Mucosa of descending colon (tissue), 3 donors: ENCODE results near the gene SLAMF6. TPM values are rescaled to one million over a fixed set of nuclear protein-coding genes. Genes with fewer than 3 reads are reported as not detected.
A peak's percentile ranks its signal among the peaks of the same experiment; 100 is the strongest.

ENCODE experiments used
- ATAC-seq: fragments of 200-7000 bp; cut with Tn5 transposase; one replicate; pipeline ENCODE4 v1.9.1; 2020; ENCODE audit warnings: mild to moderate bottlenecking, moderate library complexity
- DNase-seq, 3 donors: peaks; one replicate each; pipeline ENCODE4 v3.0.0-alpha.2; 2020
- H3K36me3 ChIP-seq: fragments of 200-600 bp; one replicate; pipeline ENCODE4 v1.8.0; 2021; ENCODE audit warnings: low read depth, mild to moderate bottlenecking
- H3K4me1 ChIP-seq: fragments of 200-600 bp; one replicate; pipeline ENCODE4 v1.8.0; 2021; ENCODE audit warnings: low read depth, mild to moderate bottlenecking
- H3K4me3 ChIP-seq: fragments of 200-600 bp; one replicate; pipeline ENCODE4 v1.8.0; 2021; ENCODE audit warnings: mild to moderate bottlenecking
- H3K9me3 ChIP-seq: fragments of 200-600 bp; one replicate; pipeline ENCODE4 v1.8.0; 2021; ENCODE audit warnings: mild to moderate bottlenecking
- CTCF ChIP-seq: fragments of 200-600 bp; IDR thresholded peaks from one replicate; pipeline ENCODE4 v1.8.0; 2022; ENCODE audit warnings: antibody characterized with exemption, mild to moderate bottlenecking
- intact Hi-C, 2 donors: fragments of 100-400 bp; cut with DNase I in 1 of 2; cut with micrococcal nuclease in 1 of 2; formaldehyde crosslinking; loops; one replicate each; pipeline versions ENCODE4 v1.11.0 to v1.11.1; 2022; cut with DNase I, micrococcal nuclease
- total RNA-seq, 3 donors: library from RNA; stranded (reverse); fragmentation: NEBNext Ultra II Directional in 2 of 3; extraction: Animal tissue kit (Norgen Biotek cat#: 25700) in 2 of 3; gene quantifications; one replicate each; pipeline versions ENCODE4 v1.2.1 to v1.2.4, GENCODE V29; 2021 to 2023
- donor health status: DM: no; HTN: no; CAD: no; lungs with moderate emphysema.
- donor health status: DM: no; HTN: no; CAD: no.
- donor health status: DM: no; HTN: yes; CAD: no.

SLAMF6 gene
- total RNA-seq, 3 donors from 2014 or later, result 1.2 to 2.6 (median 2.4) TPM

DNA sequence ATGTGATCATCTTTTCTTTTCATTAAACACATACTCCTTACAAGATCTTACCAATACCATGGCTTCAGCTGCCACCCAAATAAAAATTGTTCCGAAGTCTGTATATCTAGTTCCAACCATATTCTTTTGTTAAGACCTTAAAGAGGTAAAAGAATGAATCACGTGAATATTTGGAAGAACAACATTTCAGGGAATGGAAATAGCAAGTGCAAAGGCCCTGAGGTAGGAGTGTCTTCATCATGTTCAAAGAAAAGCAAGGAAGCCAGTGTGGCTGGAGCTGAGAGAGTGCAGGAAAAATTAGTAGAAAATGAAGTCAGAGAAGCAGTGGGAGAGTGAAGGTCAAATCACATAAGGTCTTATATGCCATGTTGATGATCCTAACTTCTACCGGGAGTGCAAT lies 50.9 kb downstream of the SLAMF6 start:
- no peak for TF ChIP-seq CTCF
- Histone ChIP-seq H3K9me3 (no peaks in the 10 kb centered on the region), H3K4me3 (no peak overlapping the region), H3K4me1 (no peaks in the 10 kb centered on the region), H3K36me3 (no peaks in the 10 kb centered on the region)
- intact Hi-C loops, result no loop called here
- ATAC-seq (no peak), DNase-seq (no peak)

DNA sequence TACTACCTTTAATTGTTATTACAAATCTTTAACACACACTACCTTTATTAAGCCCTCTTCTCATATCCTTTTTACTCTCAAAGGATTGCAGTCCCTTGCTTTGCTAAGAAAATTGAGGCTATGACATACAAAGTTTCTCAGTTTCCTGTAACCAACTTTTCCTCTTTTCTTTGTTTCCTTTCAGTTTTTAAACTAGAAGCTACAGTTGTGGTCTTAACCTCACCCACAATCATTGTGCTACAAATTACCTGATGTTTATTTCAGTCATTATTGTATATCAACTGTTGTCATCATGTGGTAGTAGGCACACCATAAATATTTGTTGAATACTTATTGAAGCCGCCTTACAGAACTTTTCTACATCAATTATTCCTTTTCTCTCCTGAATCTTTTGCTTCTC lies 51.8 kb downstream of the SLAMF6 start:
- no peak overlapping the region for H3K4me3 ChIP-seq
- no peaks in the 10 kb centered on the region for H3K9me3 ChIP-seq
- DNase-seq, result no peak
- no peaks in the 10 kb centered on the region for H3K4me1 ChIP-seq
- no peak for TF ChIP-seq CTCF
- ATAC-seq, result no peak
- intact Hi-C loops, result no loop called here
- no peaks in the 10 kb centered on the region for H3K36me3 ChIP-seq

- no peak for TF ChIP-seq CTCF
- H3K36me3 ChIP-seq, result no peaks in the 10 kb centered on the region
- DNase-seq, result no peak
- H3K9me3 ChIP-seq, result no peaks in the 10 kb centered on the region
- H3K4me1 ChIP-seq, result no peaks in the 10 kb centered on the region
- intact Hi-C loops, result no loop called here
- no peak for ATAC-seq
- H3K4me3 ChIP-seq, result no peak overlapping the region
These were observed 55.5 kb downstream of the SLAMF6 start for GRCh38 chr1:160467576-160467975.

- ATAC-seq (no peak), DNase-seq (no peak)
- H3K36me3 ChIP-seq, result no peaks in the 10 kb centered on the region
- intact Hi-C loops, result no loop called here
- H3K9me3 ChIP-seq, result no peaks in the 10 kb centered on the region
- TF ChIP-seq CTCF, result no peak
- no peak overlapping the region for H3K4me3 ChIP-seq
- H3K4me1 ChIP-seq, result no peaks in the 10 kb centered on the region
These were observed 56.1 kb downstream of the SLAMF6 start for GRCh38 chr1:160466961-160467360.

GRCh38 chr1:160465123-160465522 lies 57.9 kb downstream of the SLAMF6 start:
- DNase-seq, result no peak
- no peaks in the 10 kb centered on the region for H3K4me1 ChIP-seq
- no peak for ATAC-seq
- no peak for TF ChIP-seq CTCF
- intact Hi-C loops, result no loop called here
- H3K9me3 ChIP-seq, result no peaks in the 10 kb centered on the region
- H3K36me3 ChIP-seq, result no peaks in the 10 kb centered on the region
- no peak overlapping the region for H3K4me3 ChIP-seq

DNA sequence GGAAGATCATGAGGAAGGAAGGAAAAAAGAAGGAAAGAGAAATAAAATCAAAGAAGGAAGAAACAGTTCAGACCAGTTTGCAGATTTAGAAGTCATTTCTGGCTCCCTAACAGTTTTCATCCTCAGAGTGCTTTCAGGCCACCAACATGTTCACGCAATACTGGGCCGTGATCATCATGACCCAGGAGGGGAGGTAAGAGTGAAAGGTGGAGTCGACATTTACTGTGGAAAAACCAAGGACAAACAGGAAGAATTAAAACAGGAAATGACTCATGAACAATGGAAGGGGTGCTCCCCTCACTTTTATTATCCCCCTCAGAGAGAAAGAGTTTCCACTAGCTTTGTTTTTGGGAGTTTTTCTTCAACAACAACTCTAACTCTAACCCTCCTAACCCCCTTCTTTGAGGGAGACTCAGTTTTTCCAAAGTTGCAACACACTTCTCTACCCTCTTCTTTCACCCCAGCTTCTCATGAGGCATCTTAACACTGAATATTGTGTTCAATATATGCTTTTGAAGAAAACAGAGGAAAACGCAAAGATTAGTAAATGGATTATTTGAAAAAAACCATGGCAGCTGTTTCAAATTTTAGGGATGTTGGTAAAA lies 62.3 kb downstream of the SLAMF6 start:
- intact Hi-C loops, result no loop called here
- TF ChIP-seq CTCF, result no peak
- DNase-seq (no peak), ATAC-seq (peak; percentile 42)
- Histone ChIP-seq H3K36me3 (no peaks in the 10 kb centered on the region), H3K4me3 (no peak overlapping the region), H3K4me1 (no peaks in the 10 kb centered on the region), H3K9me3 (no peaks in the 10 kb centered on the region)
